Vagina (tissue), 2 donors: ENCODE data around the gene BNC2. TPM values are rescaled to one million over a fixed set of nuclear protein-coding genes. Genes with fewer than 3 reads are reported as not detected.

Experiments used
- DNase-seq, 2 donors: peaks; one replicate each; pipeline ENCODE4 v3.0.0-alpha.2; 2017; ENCODE audit errors: extremely low spot score in 2 of 2
- H3K27ac ChIP-seq: fragments of 200-600 bp; sonication (generic); one replicate; pipeline ENCODE4 v1.5.1; 2019
- H3K27me3 ChIP-seq: fragments of 200-600 bp; sonication (generic); one replicate; pipeline ENCODE4 v1.5.1; 2019
- H3K36me3 ChIP-seq, 2 donors: fragments of 200-600 bp; sonication (generic); one replicate each; pipeline ENCODE4 v1.5.1; 2017 to 2019
- H3K4me1 ChIP-seq: fragments of 200-600 bp; sonication (generic); one replicate; pipeline ENCODE4 v1.5.1; 2019
- H3K4me3 ChIP-seq, 2 donors: fragments of 200-600 bp; sonication (generic); 1 replicate in 1 of 2; 2 replicates in 1 of 2; pipeline ENCODE4 v1.5.1; 2016 to 2019
- H3K9me3 ChIP-seq: fragments of 200-600 bp; sonication (generic); one replicate; pipeline ENCODE4 v1.5.1; 2019
- CTCF ChIP-seq, 3 experiments: fragments of 450-650 bp in 2 of 3; fragments of 200-600 bp in 1 of 3; sonication (generic) in 1 of 3; IDR thresholded peaks; one replicate each; pipeline ENCODE4 v1.5.1; 2017 to 2019; ENCODE audit warnings: antibody characterized with exemption in 3 of 3, mild to moderate bottlenecking in 2 of 3, moderate library complexity in 2 of 3
- POLR2A ChIP-seq, 2 donors: fragments of 450-650 bp; IDR thresholded peaks; one replicate each; pipeline ENCODE4 v1.6.1; 2017; ENCODE audit warnings: antibody characterized with exemption in 2 of 2, mild to moderate bottlenecking in 2 of 2, moderate library complexity in 2 of 2
- POLR2AphosphoS5 ChIP-seq, 2 donors: sonication (generic); formaldehyde crosslinking; IDR thresholded peaks; one replicate each; pipeline ENCODE4 v1.9.0; 2017; ENCODE audit warnings: antibody characterized with exemption in 2 of 2, mild to moderate bottlenecking in 2 of 2, low read depth in 1 of 2; ENCODE audit not compliant: insufficient read depth in 1 of 2
- intact Hi-C: fragments of 100-400 bp; cut with DNase I; formaldehyde crosslinking; loops from one replicate; pipeline ENCODE4 v1.15.1; 2023
- small RNA-seq: library from RNA; depleted of rRNA; stranded (forward); fragments of <200 nt; gene quantifications from one replicate; pipeline ENCODE3, GENCODE V24; 2016
- total RNA-seq: library from RNA; depleted of rRNA; stranded (reverse); fragments of >200 nt; gene quantifications from one replicate; pipeline ENCODE4 v1.2.3, GENCODE V29; 2016

Gene BNC2
- total RNA-seq, 1 donor from 2014 or later: 33.9 TPM

- Histone ChIP-seq H3K4me1 (no peaks in the 10 kb centered on the region), H3K27ac (no peak overlapping the region), H3K27me3 (no peaks in the 10 kb centered on the region), H3K36me3 (no peaks in the 10 kb centered on the region), H3K4me3 (no peak overlapping the region), H3K9me3 (no peaks in the 10 kb centered on the region)
- intact Hi-C loops: no loop called here
- TF ChIP-seq POLR2A (IDR thresholded peaks at IDR 0.05) (no peak), POLR2AphosphoS5 (IDR thresholded peaks at IDR 0.05; ENCODE audit: insufficient read depth in 1 of 2, low read depth in 1 of 2) (no peak), CTCF (IDR thresholded peaks at IDR 0.05) (no peak)
- no peak for DNase-seq
Measured at GRCh38 chr9:16363073-16363781, 507.2 kb downstream of the BNC2 start.

GRCh38 chr9:16361939-16362338 lies 508.5 kb downstream of the BNC2 start:
- Histone ChIP-seq H3K9me3 (no peaks in the 10 kb centered on the region), H3K36me3 (no peaks in the 10 kb centered on the region), H3K27ac (no peak overlapping the region), H3K27me3 (no peaks in the 10 kb centered on the region), H3K4me3 (no peak overlapping the region), H3K4me1 (no peaks in the 10 kb centered on the region)
- TF ChIP-seq POLR2AphosphoS5 (IDR thresholded peaks at IDR 0.05; ENCODE audit: insufficient read depth in 1 of 2, low read depth in 1 of 2) (no peak), POLR2A (IDR thresholded peaks at IDR 0.05) (no peak), CTCF (IDR thresholded peaks at IDR 0.05) (no peak)
- intact Hi-C loops: no loop called here
- peak in 1 of 2 donors; percentile 58 for DNase-seq

GRCh38 chr9:16361118-16361517 lies 509.4 kb downstream of the BNC2 start:
- TF ChIP-seq CTCF (IDR thresholded peaks at IDR 0.05) (no peak), POLR2AphosphoS5 (IDR thresholded peaks at IDR 0.05; ENCODE audit: insufficient read depth in 1 of 2, low read depth in 1 of 2) (no peak), POLR2A (IDR thresholded peaks at IDR 0.05) (no peak)
- no peak overlapping the region for H3K4me3 ChIP-seq
- DNase-seq: no peak
- H3K36me3 ChIP-seq: no peaks in the 10 kb centered on the region
- no peaks in the 10 kb centered on the region for H3K4me1 ChIP-seq
- no peak overlapping the region for H3K27ac ChIP-seq
- intact Hi-C loops: no loop called here
- H3K9me3 ChIP-seq: no peaks in the 10 kb centered on the region
- no peaks in the 10 kb centered on the region for H3K27me3 ChIP-seq

- no peak for TF ChIP-seq POLR2A (IDR thresholded peaks at IDR 0.05)
- TF ChIP-seq POLR2AphosphoS5 (IDR thresholded peaks at IDR 0.05; ENCODE audit: insufficient read depth in 1 of 2, low read depth in 1 of 2): no peak
- no peak for TF ChIP-seq CTCF (IDR thresholded peaks at IDR 0.05)
- no peaks in the 10 kb centered on the region for H3K9me3 ChIP-seq
- H3K36me3 ChIP-seq: no peaks in the 10 kb centered on the region
- no peak overlapping the region for H3K27ac ChIP-seq
- DNase-seq: peak in 1 of 2 donors; percentile 58
- no peaks in the 10 kb centered on the region for H3K4me1 ChIP-seq
- no peaks in the 10 kb centered on the region for H3K27me3 ChIP-seq
- H3K4me3 ChIP-seq: no peak overlapping the region
- intact Hi-C loops: no loop called here
Measured at GRCh38 chr9:16360247-16360646, 510.2 kb downstream of the BNC2 start.

Small RNA genes within 50 kb of the gene (small RNA-seq; reads per million reads assigned to genes)
- not detected for gene LSM1P1
